GM18858 (cell line): Measurements from ENCODE around the gene WDR93.

ENCODE experiments used
- ATAC-seq: cut with Tn5 transposase; IDR thresholded peaks from one replicate; pipeline ENCODE4 v1.9.1; 2021; ENCODE audit not compliant: unreplicated experiment

Gene WDR93

DNA sequence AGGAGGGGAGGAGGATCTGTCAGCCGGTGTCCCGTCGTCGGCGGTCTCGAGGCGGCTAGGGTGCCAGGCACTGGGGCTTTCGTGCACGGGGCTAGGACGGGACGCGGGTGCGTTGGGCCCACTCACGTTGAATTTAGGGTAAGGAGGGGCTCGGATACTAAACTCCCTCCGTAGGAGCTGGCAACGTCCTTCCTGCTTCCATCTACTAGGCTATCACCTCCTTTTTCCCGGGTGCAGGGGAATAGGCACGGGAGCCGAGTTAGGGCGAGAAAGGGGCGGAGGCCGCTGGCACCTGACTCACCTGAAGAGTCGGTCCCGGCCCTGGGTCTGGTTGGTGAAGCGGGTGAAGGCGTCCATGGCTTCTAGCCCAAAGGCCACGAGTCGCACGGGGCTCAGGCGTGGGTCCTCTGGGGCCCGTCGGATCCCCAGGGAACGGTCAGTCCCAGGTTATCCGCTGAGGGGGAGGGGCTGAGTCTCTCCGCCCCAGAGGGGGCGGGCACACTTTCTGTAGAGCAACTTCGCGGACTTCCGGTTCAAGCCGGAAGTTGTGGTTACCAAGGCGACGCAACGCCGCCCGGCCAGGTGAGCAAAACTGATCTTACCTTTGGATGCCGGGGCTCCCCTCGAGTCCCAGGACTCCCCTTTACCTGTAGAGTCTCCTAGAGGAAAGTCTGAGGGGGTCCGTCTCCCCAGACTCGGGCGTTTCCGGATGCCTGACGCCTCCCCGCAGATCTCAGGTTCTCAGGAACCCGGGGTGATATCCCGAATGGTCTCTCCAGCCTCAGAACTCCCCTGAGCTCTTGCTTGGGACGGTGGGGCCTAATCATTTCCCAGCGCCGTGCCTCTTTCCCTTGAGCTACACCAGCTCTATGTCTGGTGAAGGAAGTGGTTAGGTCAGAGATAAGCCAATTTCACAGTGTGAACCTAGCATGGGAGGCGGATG lies at the start of gene WDR93, which contains the start of gene PEX11A:
Gene WDR93, plus strand, starts transcription at position 536 of the 943 bp plus-strand sequence. CDS start 10,936 bp downstream, outside the sequence.
Gene PEX11A, minus strand, starts transcription at position 479 of the 943 bp plus-strand sequence. Its CDS starts 122 bp downstream, at position 357.
- ATAC-seq: peak; percentile 92

DNA sequence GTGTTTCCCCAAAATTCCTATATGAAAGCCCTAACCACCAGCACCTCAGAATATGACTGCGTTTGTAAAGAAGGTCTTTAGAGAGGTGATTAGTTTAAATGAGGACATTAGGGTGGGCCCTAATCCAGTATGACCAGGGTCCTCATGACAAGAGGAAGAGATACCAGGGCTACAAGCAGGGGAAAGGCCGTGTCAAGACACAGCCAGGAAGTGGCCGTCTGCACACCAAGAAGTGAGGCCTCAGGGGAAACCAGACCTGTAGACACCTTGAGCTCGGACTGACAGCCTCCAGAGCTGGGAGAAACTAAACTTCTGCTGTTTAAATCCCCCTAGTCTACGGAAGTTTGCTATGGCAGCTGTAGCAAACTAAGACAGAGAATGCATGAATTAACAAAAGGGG lies 49.6 kb upstream of the WDR93 start:
- ATAC-seq: no peak

DNA sequence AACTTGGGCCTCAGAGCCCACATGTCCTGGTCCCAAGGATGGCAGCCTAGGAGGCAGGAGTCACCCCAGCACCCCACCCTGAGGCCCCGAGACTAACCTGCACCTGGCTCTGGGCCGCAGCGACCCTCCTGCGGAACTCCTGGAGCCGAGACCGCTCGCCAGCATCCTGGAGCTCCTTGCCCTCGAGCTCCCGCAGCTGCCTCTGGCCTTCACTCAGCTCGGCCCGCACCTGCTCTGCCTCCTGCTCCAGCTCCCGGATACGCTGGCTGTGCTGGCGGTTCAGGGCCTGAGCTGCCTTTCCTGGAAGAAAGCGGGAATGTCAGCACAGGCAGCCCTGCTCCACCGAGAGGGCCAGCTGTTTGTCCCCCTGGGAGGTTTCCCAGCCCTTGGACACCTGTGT lies 48.5 kb upstream of the WDR93 start:
- no peak for ATAC-seq

DNA sequence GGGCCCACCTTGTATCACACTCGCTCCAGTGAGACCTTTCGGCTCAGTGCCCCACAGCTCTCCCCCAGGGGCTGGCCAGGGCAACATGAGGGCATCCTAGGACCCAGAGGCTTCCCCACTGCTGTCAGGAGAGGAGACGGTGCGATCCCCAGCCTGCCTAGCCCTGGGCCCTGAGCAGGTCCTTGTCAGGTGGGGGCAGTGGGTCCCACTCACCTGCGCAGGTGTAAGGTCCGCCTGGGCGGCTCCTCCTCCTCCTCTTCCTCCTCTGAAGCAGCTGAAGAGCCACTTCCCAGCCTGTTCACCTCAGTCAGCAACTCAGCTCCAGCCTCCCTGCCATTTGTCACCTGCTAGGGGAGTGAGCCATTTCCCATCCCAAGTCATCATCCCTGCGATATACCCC lies 44.9 kb upstream of the WDR93 start:
- ATAC-seq: no peak

DNA sequence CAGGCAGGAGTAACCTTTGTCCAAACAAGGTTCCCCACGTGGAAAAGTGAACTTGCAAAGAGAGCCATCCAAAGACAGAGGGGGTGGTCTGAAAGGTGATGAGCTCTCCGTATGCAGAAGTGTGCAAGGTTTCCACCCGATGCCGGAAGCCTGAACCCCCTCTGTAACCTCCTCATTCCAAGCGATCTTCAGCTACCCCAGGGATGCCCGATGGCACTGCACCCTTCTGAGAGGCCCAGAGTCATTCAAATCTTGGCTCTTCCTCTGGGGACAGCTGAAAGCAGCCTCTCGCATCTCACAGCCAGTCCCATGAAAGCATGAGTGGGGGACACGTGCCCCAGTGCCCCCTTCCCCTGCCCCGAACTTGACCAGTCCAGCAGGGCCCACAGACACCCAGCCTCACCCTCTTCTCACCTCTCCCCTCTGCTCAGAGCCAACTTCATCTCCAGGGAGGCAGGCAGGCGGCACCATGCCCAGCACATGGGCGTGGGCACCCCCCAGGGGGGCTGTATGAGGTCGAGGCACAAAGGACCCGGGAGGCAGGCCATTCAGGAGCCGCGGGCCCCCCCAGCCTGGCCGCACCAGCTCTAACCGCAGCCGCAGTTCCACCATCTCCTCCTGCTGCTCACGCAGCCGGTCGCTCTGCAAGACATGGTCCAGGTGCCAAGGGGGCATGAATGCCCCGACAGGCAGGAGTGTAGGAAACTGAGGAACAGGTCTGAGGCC lies 44.0 kb upstream of the WDR93 start:
- ATAC-seq: no peak

DNA sequence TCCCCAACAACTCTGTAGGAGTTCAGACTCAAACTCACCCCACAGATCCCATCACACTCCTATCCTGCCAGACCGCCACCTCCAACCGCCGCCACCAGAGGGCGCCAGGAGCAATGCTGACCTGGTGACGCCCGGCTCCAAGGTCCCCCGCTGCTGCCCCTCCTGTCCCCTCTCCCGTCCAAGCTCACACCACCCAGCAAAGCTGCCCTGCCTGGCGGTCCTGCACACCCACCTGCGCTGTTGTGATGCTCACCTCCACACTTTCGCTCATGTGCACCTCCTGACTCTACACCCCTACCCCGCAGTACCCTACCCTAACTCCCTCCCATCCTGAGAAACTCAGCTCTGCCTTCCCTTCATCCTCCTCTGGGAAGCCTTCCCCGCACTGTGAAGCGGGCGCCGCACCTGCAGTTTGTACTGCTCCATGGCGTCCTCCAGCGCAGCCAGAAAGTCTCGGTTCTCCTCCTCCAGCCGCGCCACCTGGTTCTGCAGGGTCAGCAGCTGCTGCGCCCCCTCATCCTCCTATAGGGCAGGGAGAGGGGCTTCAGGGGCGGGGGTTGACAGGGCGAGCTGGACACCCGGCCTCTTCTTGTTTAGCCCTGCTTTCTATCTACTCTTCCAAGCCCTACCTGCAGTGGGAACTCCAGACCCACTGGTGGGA lies 43.3 kb upstream of the WDR93 start:
- no peak for ATAC-seq

DNA sequence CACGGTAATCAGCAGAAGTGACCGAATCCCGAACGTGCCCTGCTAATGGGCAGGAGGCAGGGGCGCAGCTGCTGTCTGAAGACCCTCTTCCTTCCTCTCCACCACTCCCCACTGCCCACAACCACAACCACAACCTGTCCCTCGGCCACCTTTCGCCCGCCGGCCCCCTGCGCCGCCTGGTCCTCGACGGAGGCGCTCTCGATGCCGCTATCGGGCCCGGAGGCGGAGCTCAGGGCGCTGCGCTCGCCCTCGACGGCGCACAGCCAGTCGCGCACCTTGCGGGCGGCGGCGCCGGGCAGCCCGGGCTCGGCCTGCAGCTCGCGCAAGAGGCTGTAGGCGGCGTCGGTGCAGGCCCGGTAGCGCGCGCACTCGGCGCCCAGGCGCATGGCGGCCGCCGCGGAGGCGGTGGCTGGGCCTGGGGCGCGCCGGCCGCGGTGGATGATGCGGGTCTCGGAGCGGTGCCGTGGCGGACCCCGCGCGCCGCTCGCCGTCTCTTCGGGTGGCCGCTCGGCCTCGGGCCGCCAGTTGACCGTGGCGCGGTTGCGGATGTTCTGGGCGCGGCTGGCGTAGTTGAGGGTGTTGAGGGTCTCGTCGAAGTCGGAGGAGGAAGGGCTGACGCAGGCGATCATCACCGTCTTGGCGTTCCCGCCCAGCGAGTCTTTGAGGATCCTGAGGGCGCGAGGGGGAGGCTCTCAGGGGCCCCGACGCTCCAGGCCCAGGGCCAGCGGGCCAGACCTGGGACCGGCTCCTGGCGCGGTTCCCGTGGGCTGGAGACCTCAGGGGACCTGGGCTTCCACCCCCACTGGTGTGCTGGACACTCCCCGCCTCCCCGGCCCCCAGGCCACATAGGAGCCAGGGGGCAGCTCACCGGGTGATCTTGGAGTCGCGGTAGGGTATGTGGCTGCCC lies 42.3 kb upstream of the WDR93 start:
- no peak for ATAC-seq

DNA sequence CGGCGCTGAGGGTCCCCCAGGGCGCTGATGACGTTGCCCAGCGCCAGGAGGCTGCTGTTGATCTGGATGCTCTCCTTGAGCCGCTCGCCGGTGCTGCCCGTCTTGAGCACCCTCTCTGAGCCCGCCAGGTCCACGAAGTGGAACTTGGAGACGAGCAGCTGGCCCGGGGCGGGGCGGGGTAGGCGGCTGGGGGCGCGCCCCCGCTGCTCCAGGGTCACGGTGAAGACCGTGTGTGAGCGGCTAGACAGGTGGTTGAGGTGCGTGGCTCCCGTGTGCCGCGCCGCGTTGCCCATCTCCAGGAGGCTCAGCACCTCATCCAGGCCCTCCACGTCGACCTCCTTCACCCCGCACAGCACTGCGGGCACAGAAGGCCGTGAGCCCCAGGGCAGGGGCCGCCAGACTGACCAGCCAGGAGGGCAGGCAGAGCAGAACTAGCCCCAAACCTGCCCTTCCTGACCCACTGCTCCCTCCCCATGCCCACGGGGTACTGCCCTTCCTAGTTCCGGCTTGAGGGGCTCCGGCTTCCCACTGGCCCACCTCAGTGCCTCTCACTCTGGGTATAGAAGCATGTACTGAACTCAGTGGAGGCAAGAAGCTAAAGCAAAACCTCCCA lies 41.5 kb upstream of the WDR93 start:
- no peak for ATAC-seq

DNA sequence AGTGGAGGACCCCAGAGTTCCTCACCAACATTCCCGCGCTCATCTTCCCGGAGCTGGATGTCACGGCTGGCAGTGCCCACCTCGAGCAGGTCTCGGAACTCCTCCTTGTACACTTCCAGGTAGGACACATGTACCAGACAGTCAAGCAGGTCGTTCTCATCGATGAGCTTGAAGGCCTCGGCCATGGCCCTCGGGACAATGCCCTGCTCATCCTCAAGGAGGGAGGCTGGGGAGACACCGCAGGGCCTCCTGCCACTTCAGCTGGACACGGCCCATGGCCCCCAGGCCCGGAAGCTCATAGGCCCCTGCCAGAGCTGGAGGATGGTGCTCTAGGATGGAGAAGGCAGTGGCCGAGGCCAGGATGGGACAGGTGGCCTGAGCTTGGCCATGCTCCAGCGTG lies 40.9 kb upstream of the WDR93 start:
- no peak for ATAC-seq

DNA sequence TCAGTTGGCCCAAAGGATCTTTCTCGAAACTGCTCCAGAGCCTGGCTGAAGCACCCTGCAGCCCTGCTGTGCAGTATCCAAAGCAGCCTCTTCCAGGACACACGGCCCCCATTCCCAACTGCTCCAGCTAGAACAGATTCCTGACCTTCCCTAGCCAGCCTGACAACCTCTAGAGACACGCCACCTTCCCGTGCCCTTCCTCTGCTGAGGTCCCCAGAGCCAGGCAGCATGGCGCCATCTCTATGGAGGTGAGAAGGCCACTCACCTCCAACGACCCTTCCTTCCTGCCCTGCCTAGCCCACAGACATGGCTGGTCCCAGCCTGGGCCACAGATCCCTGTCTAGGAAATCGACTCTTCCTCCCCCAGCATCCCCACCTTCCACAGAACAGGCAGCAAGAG lies 38.5 kb upstream of the WDR93 start:
- no peak for ATAC-seq

DNA sequence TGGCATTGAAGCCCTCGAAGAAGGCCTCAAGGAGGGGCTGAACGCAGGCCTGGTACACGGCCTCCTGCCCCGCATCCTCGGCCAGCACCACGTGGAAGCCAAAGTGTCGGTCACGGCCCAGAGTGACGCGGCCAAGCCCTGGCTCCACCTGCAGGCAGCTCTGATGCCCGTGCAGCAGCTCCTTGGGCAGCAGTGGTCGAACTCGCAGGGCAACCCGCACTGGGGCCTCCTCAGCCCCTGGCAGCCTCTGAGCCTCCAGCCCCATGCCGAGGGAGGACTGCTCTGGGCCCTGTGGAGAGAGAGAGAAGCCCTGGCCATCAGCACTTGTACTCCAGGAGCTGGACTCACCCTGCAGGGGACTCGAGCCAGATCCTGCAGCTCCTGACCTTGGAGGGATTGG lies 37.9 kb upstream of the WDR93 start:
- no peak for ATAC-seq

DNA sequence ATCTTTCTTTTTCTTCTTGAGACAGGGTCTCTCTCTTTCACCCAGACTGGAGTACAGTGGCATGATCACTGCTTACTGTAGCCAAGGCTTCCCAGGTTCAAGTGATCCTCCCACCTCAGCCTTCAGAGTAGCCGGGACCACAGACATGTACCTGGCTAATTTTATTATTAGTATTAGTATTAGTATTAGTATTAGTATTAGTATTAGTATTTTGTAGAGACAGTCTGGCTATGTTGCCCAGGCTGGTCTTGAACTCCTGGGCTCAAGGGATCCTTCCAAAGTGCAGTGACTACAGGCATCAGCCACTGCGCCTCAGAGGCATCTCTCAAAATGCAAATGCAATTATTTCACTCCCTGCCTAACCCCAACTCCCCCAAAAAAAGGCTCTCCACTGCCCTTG lies 37.0 kb upstream of the WDR93 start:
- no peak for ATAC-seq

DNA sequence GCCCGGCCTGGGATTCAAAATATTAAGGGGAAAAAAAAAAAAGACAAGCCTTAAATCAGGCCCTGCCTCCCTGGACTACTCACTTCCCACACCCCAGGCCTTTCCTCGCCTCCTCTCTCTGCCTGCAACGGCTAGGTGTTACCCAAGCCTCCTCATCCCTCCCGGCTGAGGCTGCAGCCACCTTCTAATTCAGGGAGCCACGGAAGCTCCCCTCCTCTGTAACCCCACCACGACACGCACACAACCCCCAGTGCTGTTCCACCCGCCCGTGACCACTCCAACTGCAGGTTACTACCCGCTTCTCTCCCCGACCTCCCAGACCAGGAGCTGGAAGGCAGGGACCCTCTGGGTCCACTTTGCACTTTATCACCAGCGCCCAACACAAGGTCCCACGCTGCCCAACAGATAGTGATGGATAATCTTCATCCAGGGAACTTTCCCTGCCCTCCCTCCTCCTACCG lies 36.3 kb upstream of the WDR93 start:
- no peak for ATAC-seq

DNA sequence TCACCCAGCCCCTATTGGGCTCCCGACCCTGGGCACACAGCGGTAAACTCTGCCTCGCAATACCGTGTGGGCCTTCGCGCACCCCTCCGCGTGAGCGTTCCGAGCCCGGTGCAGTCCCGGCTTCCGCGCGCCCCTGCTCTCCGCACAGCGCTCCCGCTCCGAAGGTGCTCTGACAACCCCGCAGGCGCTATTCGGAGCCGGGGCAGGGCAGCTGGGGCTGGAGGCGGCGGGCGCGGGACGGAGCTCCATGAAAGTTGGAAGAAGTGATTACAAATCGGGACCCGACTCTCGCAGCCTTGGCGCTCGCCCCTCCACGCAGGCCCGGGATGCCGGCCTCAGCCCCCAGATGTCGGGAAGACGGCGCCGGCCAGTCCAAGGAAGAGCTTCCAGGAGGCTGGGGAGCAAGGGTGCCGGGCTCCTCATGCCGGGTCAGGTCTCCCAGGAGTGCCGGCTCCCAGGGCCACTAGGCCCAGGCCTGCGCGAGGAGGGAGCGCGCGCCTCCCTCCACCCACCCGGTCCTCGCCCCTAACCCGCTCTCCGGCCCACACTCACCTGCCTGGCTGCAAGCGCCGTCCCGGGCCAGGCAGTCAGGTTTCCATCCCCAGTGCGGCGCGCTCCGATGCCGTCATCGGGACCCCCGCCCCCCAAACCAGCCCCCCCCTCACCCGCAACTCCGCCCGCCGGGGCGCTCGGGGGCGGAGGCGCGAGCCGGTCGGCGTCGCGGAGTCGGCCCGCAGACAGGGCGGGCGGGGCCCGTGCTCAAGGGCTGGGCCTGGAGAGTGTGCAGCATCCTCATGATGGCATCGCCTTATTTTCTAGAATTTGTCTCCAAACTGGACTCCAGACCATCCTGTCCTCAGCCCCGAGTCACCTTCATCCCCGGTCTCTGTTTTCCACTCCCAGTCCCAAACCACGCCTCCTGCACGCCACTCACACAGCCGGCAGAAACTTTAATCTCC lies 35.5 kb upstream of the WDR93 start, which contains the start of gene KIF7:
Gene KIF7, minus strand, starts transcription at position 621 of the 959 bp plus-strand sequence. CDS start 2,537 bp downstream, outside the sequence.
- ATAC-seq: no peak

DNA sequence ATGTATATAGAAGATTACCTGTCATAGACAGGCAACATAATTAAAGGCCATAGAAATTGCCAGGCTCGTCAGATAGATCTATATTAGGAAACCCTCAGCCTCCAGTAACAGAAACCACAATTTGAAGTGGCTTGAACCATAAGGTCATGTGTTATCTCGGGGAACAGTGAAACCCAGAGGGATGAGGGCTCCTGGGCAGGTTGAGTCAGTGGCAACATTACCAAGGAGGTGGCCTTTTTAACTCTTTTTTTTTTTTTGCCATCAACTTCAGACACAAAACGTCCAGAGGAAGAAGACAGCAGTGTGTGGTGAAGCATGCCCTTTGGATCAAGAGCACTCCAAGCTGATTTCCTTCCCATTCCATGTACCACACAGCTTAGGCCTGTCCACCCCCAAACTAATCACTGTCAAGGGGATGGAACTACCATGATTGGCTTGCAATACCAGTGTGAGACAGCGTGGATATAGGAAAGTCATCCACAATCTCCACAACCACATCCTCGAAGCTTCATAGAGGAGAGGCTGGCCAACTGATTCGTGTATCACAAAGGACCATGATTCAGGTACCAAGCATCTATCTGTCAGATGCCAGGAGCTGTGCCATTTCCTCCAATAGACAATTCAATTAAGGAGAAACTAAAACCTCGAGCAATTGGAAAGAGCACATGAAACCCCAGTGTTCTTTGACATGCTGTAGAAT lies 34.3 kb upstream of the WDR93 start:
- ATAC-seq: no peak

DNA sequence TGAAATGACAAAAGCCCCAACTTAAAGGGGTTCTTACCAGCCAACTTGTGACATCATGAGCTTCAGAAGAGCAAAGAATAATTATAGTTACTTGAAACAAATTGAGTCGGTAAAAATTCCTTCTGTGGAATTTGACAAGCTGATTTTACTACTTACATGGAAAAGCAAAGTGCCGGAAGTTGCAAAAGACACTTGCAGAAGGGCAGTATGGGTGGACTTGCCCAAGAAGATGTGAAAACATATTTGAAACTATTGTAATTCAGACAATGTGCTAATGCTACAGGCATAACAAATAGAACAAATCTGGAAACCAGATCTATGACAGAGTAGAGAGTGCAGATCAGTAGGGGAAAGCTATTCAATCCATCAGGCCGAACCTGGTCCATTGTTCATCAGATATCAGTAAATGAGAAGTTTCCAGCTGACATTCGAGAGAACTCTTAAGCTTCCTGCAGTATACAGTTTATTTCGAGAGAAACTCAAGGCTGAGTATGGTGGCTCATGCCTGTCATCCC lies 32.9 kb upstream of the WDR93 start:
- no peak for ATAC-seq

DNA sequence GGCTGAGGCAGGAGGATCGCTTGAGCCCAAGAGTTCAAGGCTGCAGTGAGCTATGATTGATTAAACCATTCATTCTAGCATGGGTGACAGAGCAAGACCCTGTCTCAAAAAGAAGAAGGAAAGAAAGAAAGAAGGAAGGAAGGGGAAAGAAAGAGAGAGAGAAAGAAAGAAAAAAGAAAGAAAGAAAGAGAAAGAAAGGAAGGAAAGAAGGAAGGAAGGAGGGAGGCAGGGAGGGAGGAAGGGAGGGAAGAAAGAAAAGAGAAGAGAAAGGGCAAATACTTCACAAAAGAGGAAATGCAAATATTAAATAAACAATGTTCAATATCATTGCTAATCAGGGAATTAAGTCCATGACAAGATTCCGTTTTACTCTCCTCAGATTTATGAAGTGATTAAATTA lies 31.3 kb upstream of the WDR93 start:
- ATAC-seq: no peak

DNA sequence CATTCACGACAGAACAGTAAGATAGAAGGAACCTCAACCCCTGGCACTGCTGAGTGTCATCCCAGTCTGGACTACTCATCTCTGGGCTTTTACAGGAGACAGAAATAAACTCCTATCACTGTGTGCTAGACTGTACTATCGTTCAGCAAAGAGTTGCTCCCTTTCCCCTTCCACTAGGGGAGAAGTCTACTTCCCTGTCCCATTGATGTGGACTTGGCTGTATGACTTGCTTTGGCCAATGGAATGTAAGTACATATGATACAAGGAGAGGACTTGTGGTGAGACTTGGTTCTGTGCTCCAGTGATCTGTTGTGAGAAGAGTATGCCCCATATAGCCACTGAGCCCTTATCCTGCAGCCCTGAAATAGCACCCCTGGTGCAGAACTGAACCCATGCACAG lies 30.1 kb upstream of the WDR93 start:
- ATAC-seq: no peak
